Measurements from ENCODE around the gene WDR38. TPM values are rescaled to one million over a fixed set of nuclear protein-coding genes. Genes with fewer than 3 reads are reported as not detected.
A peak's percentile ranks its signal among the peaks of the same experiment; 100 is the strongest.
"Not testable (repeated sequence)": the region's sequence is repeated elsewhere in the genome, so short reads cannot be mapped to it uniquely, and the experiment has no call there.

The WDR38 gene
- total RNA-seq, 2 experiments from 2014 or later = not detected

- H3K4me3 Mint-ChIP-seq = no peak overlapping the region
- H3K4me1 Mint-ChIP-seq (ENCODE audit: low read depth) = no peaks in the 10 kb centered on the region
- no peak for ATAC-seq
- H3K9me3 Mint-ChIP-seq = no peaks in the 10 kb centered on the region
- TF ChIP-seq, protein P1, sequence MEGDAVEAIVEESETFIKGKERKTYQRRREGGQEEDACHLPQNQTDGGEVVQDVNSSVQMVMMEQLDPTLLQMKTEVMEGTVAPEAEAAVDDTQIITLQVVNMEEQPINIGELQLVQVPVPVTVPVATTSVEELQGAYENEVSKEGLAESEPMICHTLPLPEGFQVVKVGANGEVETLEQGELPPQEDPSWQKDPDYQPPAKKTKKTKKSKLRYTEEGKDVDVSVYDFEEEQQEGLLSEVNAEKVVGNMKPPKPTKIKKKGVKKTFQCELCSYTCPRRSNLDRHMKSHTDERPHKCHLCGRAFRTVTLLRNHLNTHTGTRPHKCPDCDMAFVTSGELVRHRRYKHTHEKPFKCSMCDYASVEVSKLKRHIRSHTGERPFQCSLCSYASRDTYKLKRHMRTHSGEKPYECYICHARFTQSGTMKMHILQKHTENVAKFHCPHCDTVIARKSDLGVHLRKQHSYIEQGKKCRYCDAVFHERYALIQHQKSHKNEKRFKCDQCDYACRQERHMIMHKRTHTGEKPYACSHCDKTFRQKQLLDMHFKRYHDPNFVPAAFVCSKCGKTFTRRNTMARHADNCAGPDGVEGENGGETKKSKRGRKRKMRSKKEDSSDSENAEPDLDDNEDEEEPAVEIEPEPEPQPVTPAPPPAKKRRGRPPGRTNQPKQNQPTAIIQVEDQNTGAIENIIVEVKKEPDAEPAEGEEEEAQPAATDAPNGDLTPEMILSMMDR (IDR thresholded peaks at IDR 0.05) = no peak
- H3K36me3 Mint-ChIP-seq (ENCODE audit: low read depth) = no peaks in the 10 kb centered on the region
- intact Hi-C loops (cut with micrococcal nuclease) = no loop called here
- peaks cover 14% of the 10 kb centered on the region for H3K27me3 Mint-ChIP-seq
- ChIA-PET POLR2A (no interaction called here), CTCF (interaction anchor here (8.0 kb wide), 1 partner anchor 9 kb away, joined by 57 read pairs; the partner anchor contains the start of gene WDR38)
- no peak for DNase-seq
- no peak overlapping the region for H3K27ac Mint-ChIP-seq
Measured at GRCh38 chr9:124844291-124844690, 9.0 kb upstream of the WDR38 start.

DNA sequence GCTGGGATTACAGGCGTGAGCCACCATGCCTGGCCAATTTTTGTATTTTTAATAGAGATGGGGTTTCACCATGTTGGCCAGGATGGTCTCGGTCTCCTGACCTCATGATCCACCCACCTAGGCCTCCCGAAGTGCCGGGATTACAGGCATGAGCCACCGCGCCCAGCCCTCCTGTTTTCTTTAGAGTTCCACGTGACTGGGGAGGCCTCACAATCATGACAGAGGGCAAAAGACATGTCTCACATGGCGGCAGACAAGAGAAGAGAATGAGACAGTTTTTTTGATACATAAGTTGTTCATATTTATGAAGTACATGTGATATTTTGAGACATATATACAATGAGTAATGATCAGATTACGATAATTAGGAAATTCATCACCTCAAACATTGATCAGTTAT lies 6.8 kb upstream of the WDR38 start:
- POLR2A ChIA-PET = interaction anchor here (1.3 kb wide), 1 partner anchor 10 kb away, joined by 3 read pairs; no protein-coding TSS in a partner anchor
- H3K27ac Mint-ChIP-seq; H3K4me1 Mint-ChIP-seq (ENCODE audit: low read depth); ATAC-seq; intact Hi-C loops (cut with micrococcal nuclease); H3K36me3 Mint-ChIP-seq (ENCODE audit: low read depth); H3K9me3 Mint-ChIP-seq; H3K4me3 Mint-ChIP-seq; DNase-seq: not testable (repeated sequence)
- peaks cover 22% of the 10 kb centered on the region for H3K27me3 Mint-ChIP-seq
- CTCF ChIA-PET = interaction anchor here (1.0 to 1.7 kb wide), 2 partner anchors 10 to 71 kb away, joined by 3 to 4 read pairs; no protein-coding TSS in a partner anchor

GRCh38 chr9:124846969-124847368 lies 6.3 kb upstream of the WDR38 start:
- TF ChIP-seq, protein P1 (IDR thresholded peaks at IDR 0.05) = no peak
- DNase-seq (no peak), ATAC-seq (no peak)
- Mint-ChIP-seq H3K4me1 (ENCODE audit: low read depth) (no peaks in the 10 kb centered on the region), H3K27me3 (peaks cover 22% of the 10 kb centered on the region), H3K9me3 (no peaks in the 10 kb centered on the region), H3K36me3 (ENCODE audit: low read depth) (no peaks in the 10 kb centered on the region), H3K27ac (no peak overlapping the region), H3K4me3 (no peak overlapping the region)
- ChIA-PET POLR2A (interaction anchor here (1.3 kb wide), 1 partner anchor 9 kb away, joined by 3 read pairs; no protein-coding TSS in a partner anchor), CTCF (interaction anchor here (1.0 to 1.7 kb wide), 3 partner anchors 10 to 72 kb away, joined by 3 to 4 read pairs (median 3); partner anchors contain the start of gene OLFML2A)
- intact Hi-C loops (cut with micrococcal nuclease) = no loop called here

- Mint-ChIP-seq H3K27me3 (peaks cover 24% of the 10 kb centered on the region), H3K36me3 (ENCODE audit: low read depth) (no peaks in the 10 kb centered on the region), H3K9me3 (no peaks in the 10 kb centered on the region), H3K27ac (no peak overlapping the region), H3K4me1 (ENCODE audit: low read depth) (peaks cover 7% of the 10 kb centered on the region), H3K4me3 (no peak overlapping the region)
- CTCF ChIA-PET = interaction anchor here (1.1 to 10.3 kb wide), 3 partner anchors 54 to 139 kb away, joined by 3 to 431 read pairs (median 3); partner anchors contain the start of genes NR6A1 and OLFML2A
- ATAC-seq (no peak), DNase-seq (no peak)
- TF ChIP-seq, protein P1 (IDR thresholded peaks at IDR 0.05) = no peak
- intact Hi-C loops (cut with micrococcal nuclease) = no loop called here
- POLR2A ChIA-PET = interaction anchor here (1.4 kb wide), 1 partner anchor 9 kb away, joined by 3 read pairs; no protein-coding TSS in a partner anchor
Measured at GRCh38 chr9:124849801-124850200, 3.5 kb upstream of the WDR38 start.

DNA sequence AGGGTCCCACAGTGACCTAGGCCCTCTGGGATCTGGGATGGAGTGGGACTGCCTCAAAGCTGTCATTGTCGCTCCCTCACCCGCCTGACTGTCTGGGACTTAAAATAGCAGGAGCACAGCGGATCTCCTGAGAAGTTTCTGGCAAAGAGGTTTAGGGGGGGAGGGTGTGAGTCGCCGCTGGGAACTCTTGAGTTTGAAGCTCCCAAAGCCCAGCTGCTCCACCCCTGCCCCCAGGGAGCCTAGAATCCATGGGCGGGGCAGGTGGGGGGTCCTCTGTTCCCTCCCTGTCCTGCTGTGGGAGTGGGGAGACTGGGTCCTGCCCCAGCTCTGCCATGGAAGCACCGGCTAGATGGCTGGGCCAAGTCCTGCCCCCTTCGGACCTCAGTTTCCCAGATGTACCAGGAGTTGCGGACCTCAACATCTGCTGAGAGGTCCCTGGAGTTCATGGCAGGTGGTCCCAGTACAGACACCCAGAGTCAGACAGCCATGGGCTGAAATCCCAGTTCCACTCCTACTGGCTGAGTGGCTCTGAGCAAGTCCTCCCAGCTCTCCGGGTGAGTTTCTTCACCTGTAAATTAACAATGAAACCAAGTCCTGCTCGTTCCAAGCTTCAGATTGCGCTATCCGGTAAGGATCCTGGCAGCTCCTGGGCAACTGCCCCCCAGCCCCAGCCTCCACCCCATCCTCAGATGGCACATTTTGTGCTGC lies 985 bp upstream of the WDR38 start:
- CTCF ChIA-PET = interaction anchor here (0.6 to 10.3 kb wide), 29 partner anchors 10 to 448 kb away, joined by 3 to 431 read pairs (median 5); partner anchors contain the start of genes ARPC5L, NR6A1, OLFML2A and RPL35
- H3K27ac Mint-ChIP-seq = no peak overlapping the region
- no peak for DNase-seq

More for the DNA sequence above, 985 bp upstream of the WDR38 start:
- ATAC-seq = no peak
- Mint-ChIP-seq H3K9me3 (no peaks in the 10 kb centered on the region), H3K36me3 (ENCODE audit: low read depth) (peaks cover 2% of the 10 kb centered on the region), H3K4me3 (peak overlapping the region; percentile 46), H3K27me3 (peaks cover 24% of the 10 kb centered on the region), H3K4me1 (ENCODE audit: low read depth) (peaks cover 13% of the 10 kb centered on the region)
- TF ChIP-seq, protein P1 (IDR thresholded peaks at IDR 0.05) = no peak
- intact Hi-C loops (cut with micrococcal nuclease) = no loop called here
- POLR2A ChIA-PET = interaction anchor here (0.7 to 12.4 kb wide), 5 partner anchors 9 to 389 kb away, joined by 3 to 280 read pairs (median 5); partner anchors contain the start of gene NR6A1
